ENCODE results near the gene SERPINA6.
"Not testable (repeated sequence)": the region's sequence is repeated elsewhere in the genome, so short reads cannot be mapped to it uniquely, and the experiment has no call there.

The SERPINA6 gene

GRCh38 chr14:94292526-94292871, 30.6 kb downstream of the SERPINA6 start:
- DNase-seq = no peak

GRCh38 chr14:94291906-94292525, 31.1 kb downstream of the SERPINA6 start:
- DNase-seq = no peak

- no peak for DNase-seq
Observed at GRCh38 chr14:94291159-94291905, 31.8 kb downstream of the SERPINA6 start.

GRCh38 chr14:94290197-94290596, 32.9 kb downstream of the SERPINA6 start:
- DNase-seq = no peak

- DNase-seq = no peak
Observed at GRCh38 chr14:94288610-94289465, 34.3 kb downstream of the SERPINA6 start.

DNA sequence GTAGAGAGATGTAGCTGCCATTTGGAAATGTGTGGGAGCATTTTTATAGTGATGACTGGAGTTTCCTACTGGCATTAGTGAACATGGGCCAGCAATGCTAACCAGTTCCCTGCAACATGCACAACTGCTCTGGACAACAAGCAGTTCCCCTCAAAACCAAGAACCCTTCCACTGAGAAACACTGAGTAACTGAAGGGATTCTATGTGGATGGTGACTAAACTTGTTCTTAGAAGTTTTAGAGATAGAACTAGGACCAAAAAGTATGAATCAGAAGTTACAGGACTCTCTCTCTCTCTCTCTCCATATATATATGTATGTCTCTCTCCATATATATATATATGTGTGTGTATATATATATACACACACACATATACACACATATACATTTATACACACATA, 38.0 kb downstream of the SERPINA6 start:
- DNase-seq = no peak

DNA sequence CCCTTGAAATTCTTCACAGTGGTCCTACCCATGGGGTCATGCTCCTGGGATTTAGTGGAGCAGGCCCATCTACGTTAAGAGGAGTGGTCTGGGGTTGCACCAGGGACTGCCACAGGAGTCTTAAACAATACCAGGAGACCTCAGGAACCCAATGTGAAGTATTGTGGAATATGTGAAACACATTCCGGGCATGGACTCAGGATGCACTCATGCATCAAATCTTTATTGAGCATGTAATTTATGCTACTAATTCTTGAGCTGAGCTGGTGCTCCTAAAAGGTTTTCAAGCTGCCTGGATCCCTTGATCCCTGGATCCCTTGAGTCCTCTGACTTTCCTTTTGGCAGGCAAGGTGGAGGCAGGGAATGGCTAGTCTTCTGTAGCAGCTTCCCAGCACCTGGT, 38.9 kb downstream of the SERPINA6 start:
- no peak for DNase-seq

DNA sequence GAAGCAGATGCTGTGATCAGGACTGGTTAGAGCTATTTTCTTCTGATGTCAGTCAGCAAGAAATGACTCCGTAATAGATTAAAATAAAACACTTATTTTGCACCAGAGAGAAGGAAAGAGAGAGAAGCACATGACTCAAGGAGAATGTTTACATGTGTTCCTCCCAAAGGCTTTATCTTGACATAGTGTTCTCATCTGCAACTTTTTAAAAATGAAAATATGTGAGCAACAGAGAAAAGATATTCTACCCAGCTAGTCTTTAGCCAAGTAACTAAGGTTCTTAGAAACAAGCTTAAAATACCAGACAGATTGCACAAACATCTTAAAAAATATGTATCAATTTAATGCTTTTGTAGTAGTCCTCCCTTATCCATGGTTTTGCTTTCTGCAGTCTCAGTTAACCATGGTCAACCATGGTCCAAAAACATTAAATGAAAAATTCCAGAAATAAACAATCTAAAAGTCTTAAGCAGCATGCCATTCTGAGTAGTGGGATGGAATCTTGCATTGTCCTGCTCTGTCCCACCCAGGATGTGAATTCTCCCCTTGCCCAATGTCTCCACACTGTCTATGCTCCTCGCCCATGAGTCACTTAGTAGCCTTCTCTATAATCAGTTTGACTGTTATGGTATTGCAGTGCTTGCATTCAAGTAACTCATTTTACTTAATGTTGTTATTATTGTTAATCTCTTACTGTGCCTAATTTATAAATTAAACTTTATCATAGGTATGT, 40.0 kb downstream of the SERPINA6 start:
- no peak for DNase-seq

- no peak for DNase-seq
Observed at GRCh38 chr14:94278731-94279130, 44.4 kb downstream of the SERPINA6 start.

DNA sequence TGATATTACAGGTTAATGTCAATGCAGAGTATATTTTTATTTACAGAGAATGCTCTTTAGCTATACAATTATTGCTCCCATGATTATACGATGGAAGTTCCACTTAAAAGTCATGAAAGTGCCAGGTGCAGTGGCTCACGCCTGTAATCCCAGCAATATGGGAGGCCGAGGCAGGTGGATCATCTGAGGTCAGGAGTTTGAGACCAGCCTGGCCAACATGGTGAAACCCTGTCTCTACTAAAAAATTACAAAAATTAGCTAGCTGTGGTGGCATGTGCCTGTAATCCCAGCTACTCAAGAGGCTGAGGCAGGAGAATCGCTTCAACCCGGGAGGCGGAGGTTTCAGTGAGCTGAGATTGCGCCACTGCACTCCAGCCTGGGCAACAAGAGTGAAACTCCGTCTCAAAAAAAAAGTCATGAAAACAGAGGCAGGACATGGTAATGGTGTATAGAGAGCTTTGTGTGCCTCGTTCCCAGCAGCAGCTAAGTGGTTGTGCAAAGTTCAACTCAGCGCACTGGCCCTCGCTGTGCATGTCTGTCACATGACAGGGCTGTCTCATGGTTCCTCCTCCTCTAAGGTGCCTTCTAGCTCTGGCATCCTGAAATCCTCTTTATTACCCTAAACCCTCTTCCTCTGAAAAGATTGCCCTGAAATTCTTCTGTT, 46.1 kb downstream of the SERPINA6 start:
- not testable (repeated sequence) for DNase-seq

- peak in 28 of 51 donors; percentile 4 to 76 (median 39) for DNase-seq
Observed at GRCh38 chr14:94269156-94269555, 54.0 kb downstream of the SERPINA6 start.

- not testable (repeated sequence) for DNase-seq
Observed at GRCh38 chr14:94268582-94268981, 54.6 kb downstream of the SERPINA6 start.

- DNase-seq = no peak
Observed at GRCh38 chr14:94267352-94267751, 55.8 kb downstream of the SERPINA6 start.

GRCh38 chr14:94264195-94264594, 58.9 kb downstream of the SERPINA6 start:
- not testable (repeated sequence) for DNase-seq
